PC-3 (cell line): Measurements from ENCODE around the gene RDM1. TPM values are rescaled to one million over a fixed set of nuclear protein-coding genes. Genes with fewer than 3 reads are reported as not detected.

Experiments
- ATAC-seq: fragments of 200-7000 bp; cut with Tn5 transposase; 2 replicates; pipeline ENCODE4 v1.9.1; 2020; ENCODE audit warnings: mild to moderate bottlenecking, moderate library complexity
- BruUV-seq: library from RNA; stranded (reverse); fragments of 400-500 nt; replicated peaks from 2 replicates; lab custom pipeline; 2021; lab: Mats Ljungman, UMichigan
- CTCF ChIA-PET: fragments of 300-600 bp; sonication (Branson Sonifier 250); formaldehyde crosslinking; loops from one replicate; lab custom pipeline; 2022; ENCODE audit warnings: antibody characterized with exemption; lab: Charles Lee
- POLR2A ChIA-PET: fragments of 300-600 bp; sonication (Branson Sonifier 250); formaldehyde crosslinking; loops from one replicate; lab custom pipeline; 2022; ENCODE audit warnings: antibody characterized with exemption; ENCODE audit not compliant: unreplicated experiment; lab: Charles Lee
- DNase-seq: peaks from one replicate; pipeline ENCODE4 v3.0.0-alpha.2; 2015
- H2AFZ ChIP-seq: fragments of 300-600 bp; sonication (generic); 2 replicates; pipeline ENCODE4 v1.6.0; 2016; ENCODE audit warnings: antibody characterized with exemption, low read length
- H3F3A ChIP-seq: fragments of 300-600 bp; sonication (generic); one replicate; pipeline ENCODE4 v1.6.0; 2017; ENCODE audit warnings: antibody characterized with exemption, low read length, control low read depth, mild to moderate bottlenecking; ENCODE audit not compliant: unreplicated experiment
- H3K27ac ChIP-seq: fragments of 300-600 bp; sonication (generic); 2 replicates; pipeline ENCODE4 v1.5.1; 2016; ENCODE audit warnings: mild to moderate bottlenecking, low read length
- H3K27me3 ChIP-seq: fragments of 300-600 bp; sonication (generic); 2 replicates; pipeline ENCODE4 v1.6.1; 2016; ENCODE audit warnings: low read length, mixed read lengths
- H3K36me3 ChIP-seq: fragments of 300-600 bp; sonication (generic); 2 replicates; pipeline ENCODE4 v1.6.1; 2016; ENCODE audit warnings: low read depth, mixed run types, low read length, mixed read lengths
- H3K4me1 ChIP-seq: fragments of 300-600 bp; sonication (generic); 2 replicates; pipeline ENCODE4 v1.5.1; 2016; ENCODE audit warnings: low read length; ENCODE audit not compliant: insufficient read depth
- H3K4me2 ChIP-seq: fragments of 300-600 bp; sonication (generic); 2 replicates; pipeline ENCODE4 v1.6.0; 2016; ENCODE audit warnings: low read length
- H3K4me3 ChIP-seq: fragments of 300-600 bp; sonication (generic); 2 replicates; pipeline ENCODE4 v1.5.1; 2016; ENCODE audit warnings: mild to moderate bottlenecking, low read length, mixed read lengths
- H3K79me2 ChIP-seq: fragments of 300-600 bp; sonication (generic); 2 replicates; pipeline ENCODE4 v1.6.1; 2017; ENCODE audit warnings: low read length, mixed read lengths
- H3K9ac ChIP-seq: fragments of 300-600 bp; sonication (generic); 2 replicates; pipeline ENCODE4 v1.6.0; 2016; ENCODE audit warnings: mild to moderate bottlenecking, low read length
- H3K9me2 ChIP-seq: fragments of 300-600 bp; sonication (generic); replicated peaks from 2 replicates; pipeline ENCODE4 v1.6.1; 2016; ENCODE audit warnings: mixed run types, low read length, mixed read lengths
- H3K9me3 ChIP-seq: fragments of 300-600 bp; sonication (generic); 2 replicates; pipeline ENCODE4 v1.6.1; 2016; ENCODE audit warnings: low read length, mixed read lengths
- H4K20me1 ChIP-seq: fragments of 300-600 bp; sonication (generic); 2 replicates; pipeline ENCODE4 v1.6.1; 2016; ENCODE audit warnings: low read length, mixed read lengths
- CTCF ChIP-seq: fragments of 300-600 bp; sonication (generic); conservative IDR thresholded peaks from 2 replicates; pipeline ENCODE4 v1.5.1; 2017; ENCODE audit warnings: antibody characterized with exemption, low read depth, mild to moderate bottlenecking, low read length
- EZH2 ChIP-seq: fragments of 300-600 bp; sonication (generic); IDR thresholded peaks from one replicate; pipeline ENCODE4 v1.6.1; 2017; ENCODE audit warnings: antibody characterized with exemption, mild to moderate bottlenecking, low read length; ENCODE audit not compliant: unreplicated experiment
- EZH2phosphoT487 ChIP-seq: fragments of 300-600 bp; sonication (generic); IDR thresholded peaks from 2 replicates; pipeline ENCODE4 v1.6.1; 2018; ENCODE audit warnings: mild to moderate bottlenecking, antibody characterized with exemption, low read length, borderline replicate concordance
- intact Hi-C: fragments of 100-400 bp; cut with micrococcal nuclease; formaldehyde crosslinking; loops from 2 replicates; pipeline ENCODE4 v1.9.0; 2023
- total RNA-seq: library from RNA; depleted of rRNA; stranded (reverse); fragments of >200 nt; gene quantifications from 2 replicates; pipeline ENCODE4 v1.2.3, GENCODE V29; 2014

Gene RDM1
- total RNA-seq, 1 experiment from 2014 or later: 2.0 TPM

- Histone ChIP-seq H3K27me3 (no peaks in the 10 kb centered on the region), H3K9me2 (no peaks in the 10 kb centered on the region), H3K79me2 (no peaks in the 10 kb centered on the region), H3K4me3 (no peak overlapping the region), H3K27ac (no peak overlapping the region), H3K4me1 (no peaks in the 10 kb centered on the region), H2AFZ (no peak overlapping the region), H3K9me3 (no peaks in the 10 kb centered on the region), H4K20me1 (no peaks in the 10 kb centered on the region), H3K9ac (no peak overlapping the region), H3K4me2 (no peak overlapping the region), H3K36me3 (no peaks in the 10 kb centered on the region), H3F3A (no peaks in the 10 kb centered on the region)
- ATAC-seq (no peak), DNase-seq (no peak)
- TF ChIP-seq EZH2phosphoT487 (no peak), EZH2 (no peak), CTCF (no peak)
- POLR2A ChIA-PET: no interaction called here
- intact Hi-C loops: no loop called here
- CTCF ChIA-PET: no interaction called here
- no TSS peak for BruUV-seq
Measured at GRCh38 chr17:35936063-35936462, 5.5 kb upstream of the RDM1 start.

DNA sequence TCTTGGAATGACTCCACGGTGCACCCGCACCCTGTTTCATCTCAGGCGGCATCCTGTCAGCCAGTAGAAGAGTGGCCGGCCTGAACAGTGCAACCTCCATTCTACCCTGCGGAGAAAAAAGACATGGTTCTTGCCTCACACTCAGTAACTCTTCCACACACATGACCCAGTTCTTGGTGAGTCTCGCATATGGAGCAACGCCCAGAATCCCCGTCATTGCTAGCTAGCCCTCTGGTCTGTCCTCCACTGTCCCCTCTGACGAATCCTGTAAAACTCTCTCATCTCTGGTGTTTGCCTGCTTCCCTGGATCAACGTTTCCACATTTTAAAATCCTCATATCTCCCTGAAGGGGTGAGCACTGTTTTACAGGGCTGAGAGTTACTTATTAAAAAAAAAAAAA lies 4.2 kb upstream of the RDM1 start:
- Histone ChIP-seq H3K4me1 (peaks cover 7% of the 10 kb centered on the region; the same call in 1 of the 2 replicates), H3K4me3 (no peak overlapping the region), H4K20me1 (no peaks in the 10 kb centered on the region), H3K27ac (no peak overlapping the region), H3K27me3 (no peaks in the 10 kb centered on the region), H3K9ac (no peak overlapping the region), H2AFZ (no peak overlapping the region), H3K9me3 (no peaks in the 10 kb centered on the region), H3K4me2 (no peak overlapping the region), H3F3A (no peaks in the 10 kb centered on the region), H3K36me3 (no peaks in the 10 kb centered on the region), H3K79me2 (no peaks in the 10 kb centered on the region), H3K9me2 (no peaks in the 10 kb centered on the region)
- ATAC-seq (no peak), DNase-seq (no peak)
- BruUV-seq: no TSS peak
- ChIA-PET POLR2A (no interaction called here), CTCF (no interaction called here)
- intact Hi-C loops: no loop called here
- TF ChIP-seq EZH2phosphoT487: no peak
- no peak for TF ChIP-seq CTCF

GRCh38 chr17:35932586-35932985 lies 2.0 kb upstream of the RDM1 start:
- H3K27ac ChIP-seq: no peak overlapping the region
- H3K9ac ChIP-seq: no peak overlapping the region
- no peaks in the 10 kb centered on the region for H3K9me2 ChIP-seq
- H3K27me3 ChIP-seq: no peaks in the 10 kb centered on the region
- H3K36me3 ChIP-seq: no peaks in the 10 kb centered on the region
- ChIA-PET CTCF (no interaction called here), POLR2A (no interaction called here)
- no peaks in the 10 kb centered on the region for H3F3A ChIP-seq
- DNase-seq (no peak), ATAC-seq (no peak)
- H3K4me1 ChIP-seq: peaks cover 7% of the 10 kb centered on the region; the same call in 1 of the 2 replicates
- no peak overlapping the region for H3K4me2 ChIP-seq
- TF ChIP-seq EZH2phosphoT487: no peak
- no peak for TF ChIP-seq CTCF
- no peak for TF ChIP-seq EZH2
- no peak overlapping the region for H3K4me3 ChIP-seq
- H4K20me1 ChIP-seq: no peaks in the 10 kb centered on the region
- no peaks in the 10 kb centered on the region for H3K79me2 ChIP-seq
- no peaks in the 10 kb centered on the region for H3K9me3 ChIP-seq
- no peak overlapping the region for H2AFZ ChIP-seq
- BruUV-seq: no TSS peak
- intact Hi-C loops: no loop called here
